GM19463 (cell line): ENCODE measurements around the gene CDON.

Experiments used
- ATAC-seq: cut with Tn5 transposase; IDR thresholded peaks from one replicate; pipeline ENCODE4 v1.9.1; 2021; ENCODE audit warnings: mild to moderate bottlenecking, moderate library complexity; ENCODE audit not compliant: unreplicated experiment

Gene CDON

DNA sequence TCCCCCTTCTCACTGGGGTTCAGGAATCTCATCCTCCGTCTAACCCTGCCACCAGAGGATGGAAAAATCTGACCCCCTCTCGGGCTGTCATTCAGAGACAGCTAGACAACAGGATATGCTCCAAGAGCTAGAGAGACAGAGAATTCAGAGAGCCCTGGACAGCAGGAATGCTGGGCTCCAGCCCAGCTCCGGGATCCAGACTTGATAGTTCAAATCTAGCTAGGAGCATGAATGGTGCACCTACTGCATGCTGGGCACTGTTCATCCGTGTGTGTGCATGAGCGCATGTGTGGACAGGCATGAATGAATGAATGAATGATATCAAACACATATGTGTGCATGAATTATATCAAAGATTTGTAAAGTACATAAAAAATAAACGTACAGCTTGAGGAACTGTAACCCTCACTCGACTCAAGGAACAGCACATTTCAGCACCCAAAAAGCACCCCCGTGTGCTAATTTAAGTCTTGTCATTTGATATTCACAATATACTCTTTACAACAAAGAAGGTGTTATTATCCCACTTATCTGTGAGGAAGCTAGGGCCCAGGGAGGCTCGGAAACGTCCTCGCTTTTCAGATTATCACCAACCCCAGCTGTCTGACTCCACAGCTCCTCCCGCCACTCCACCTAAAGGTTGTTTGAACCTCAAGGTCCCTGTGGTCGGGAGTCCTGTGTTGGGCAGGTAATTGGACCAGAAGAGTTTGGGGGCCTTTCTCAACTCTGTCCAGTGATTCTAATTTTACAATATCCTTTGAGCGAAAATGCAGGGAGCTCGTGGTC, 117.5 kb downstream of the CDON start:
- no peak for ATAC-seq

DNA sequence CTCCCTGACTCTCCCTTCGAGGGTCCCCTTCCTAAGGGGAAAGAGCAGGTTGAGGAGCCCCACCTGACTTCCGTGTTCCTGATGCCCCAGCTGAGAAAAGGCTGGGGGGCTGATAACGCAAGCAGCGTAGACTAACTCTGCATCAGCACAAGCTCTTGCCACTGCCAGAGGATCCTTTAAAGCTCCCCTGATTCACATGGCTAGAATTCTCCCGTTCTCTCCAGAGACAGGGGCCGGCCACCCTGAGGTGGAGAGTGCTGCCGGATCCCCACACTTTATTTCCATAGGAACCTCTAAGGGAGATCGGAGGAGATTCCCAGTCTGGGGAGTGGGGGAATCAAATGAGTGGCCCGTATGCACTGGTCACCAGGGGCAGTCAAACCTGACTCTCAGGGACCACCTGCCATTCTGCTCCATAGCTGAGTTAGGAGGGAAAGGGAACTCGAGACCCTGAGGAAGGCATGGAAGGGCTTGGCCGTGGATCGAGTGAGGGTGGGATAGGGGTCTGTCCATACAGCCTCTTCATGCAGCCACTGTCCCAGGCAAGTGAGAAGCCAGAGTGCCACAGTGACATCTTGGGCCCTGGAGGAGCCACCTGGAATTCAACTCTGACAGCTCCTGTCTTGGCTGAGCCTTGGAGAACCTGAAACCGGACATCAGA, 118.2 kb downstream of the CDON start:
- no peak for ATAC-seq

DNA sequence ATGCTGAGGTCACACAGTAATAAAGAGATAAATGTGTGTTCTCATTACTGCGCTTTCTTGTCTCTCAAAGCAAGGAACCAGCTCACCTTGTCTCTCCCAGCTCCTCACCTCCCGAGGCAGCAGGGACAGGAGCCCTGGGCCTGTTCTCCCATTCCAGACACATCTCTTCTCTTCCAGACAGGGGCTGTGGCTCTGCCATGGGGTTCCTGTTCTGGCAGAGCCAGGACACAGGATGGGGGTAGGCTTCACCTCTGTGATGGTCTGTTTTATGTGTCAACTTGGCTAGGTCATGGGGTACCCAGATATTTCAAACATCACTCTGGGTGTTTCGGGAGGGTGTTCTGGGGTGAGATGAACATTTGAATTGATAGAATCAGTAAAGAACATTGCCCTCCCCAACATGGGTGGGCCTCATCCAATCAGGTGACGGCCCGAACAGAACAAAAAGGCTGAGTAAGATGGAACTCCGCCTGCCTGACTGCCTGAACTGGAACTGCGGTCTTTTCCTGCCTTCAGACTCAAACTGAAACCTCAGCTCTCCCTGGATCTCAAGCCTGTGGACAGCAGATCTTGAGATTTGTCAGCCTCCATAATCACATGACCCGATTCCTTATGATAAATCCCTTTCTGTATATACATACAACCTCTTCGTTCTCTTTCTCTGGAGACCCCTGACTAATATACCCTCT, 118.9 kb downstream of the CDON start:
- ATAC-seq, result no peak

DNA sequence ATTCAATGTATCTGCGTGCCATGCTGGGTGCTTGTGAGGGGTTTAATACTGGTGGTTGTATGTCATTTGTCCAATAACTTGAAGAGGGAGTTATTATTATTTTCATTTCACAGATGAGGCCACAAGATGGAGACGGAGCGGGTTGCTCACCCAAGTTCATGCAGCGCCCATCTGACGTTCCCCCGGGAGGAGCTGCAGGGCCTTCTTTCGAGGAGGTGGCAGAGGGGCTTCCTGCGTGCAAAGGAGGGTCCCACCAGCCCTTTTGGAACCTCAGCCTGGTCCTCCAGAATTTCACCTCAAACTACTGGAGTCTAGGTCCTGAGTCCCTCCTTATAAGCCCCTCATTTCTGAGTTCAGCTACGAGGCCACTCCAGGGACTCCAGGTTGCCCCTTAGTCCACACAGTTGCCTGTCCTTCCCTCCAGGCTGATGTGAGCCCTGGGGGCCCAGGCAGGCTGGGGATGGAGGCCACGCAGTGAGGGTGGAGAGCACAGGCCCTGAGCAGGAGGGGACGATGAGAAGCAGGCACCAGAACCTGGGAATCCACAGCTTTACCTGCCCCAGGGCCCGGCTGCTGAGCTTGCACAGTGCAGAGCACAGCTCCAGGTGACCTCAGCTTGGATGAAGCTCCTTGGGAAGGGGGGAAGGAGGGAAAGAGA, 119.8 kb downstream of the CDON start:
- no peak for ATAC-seq

DNA sequence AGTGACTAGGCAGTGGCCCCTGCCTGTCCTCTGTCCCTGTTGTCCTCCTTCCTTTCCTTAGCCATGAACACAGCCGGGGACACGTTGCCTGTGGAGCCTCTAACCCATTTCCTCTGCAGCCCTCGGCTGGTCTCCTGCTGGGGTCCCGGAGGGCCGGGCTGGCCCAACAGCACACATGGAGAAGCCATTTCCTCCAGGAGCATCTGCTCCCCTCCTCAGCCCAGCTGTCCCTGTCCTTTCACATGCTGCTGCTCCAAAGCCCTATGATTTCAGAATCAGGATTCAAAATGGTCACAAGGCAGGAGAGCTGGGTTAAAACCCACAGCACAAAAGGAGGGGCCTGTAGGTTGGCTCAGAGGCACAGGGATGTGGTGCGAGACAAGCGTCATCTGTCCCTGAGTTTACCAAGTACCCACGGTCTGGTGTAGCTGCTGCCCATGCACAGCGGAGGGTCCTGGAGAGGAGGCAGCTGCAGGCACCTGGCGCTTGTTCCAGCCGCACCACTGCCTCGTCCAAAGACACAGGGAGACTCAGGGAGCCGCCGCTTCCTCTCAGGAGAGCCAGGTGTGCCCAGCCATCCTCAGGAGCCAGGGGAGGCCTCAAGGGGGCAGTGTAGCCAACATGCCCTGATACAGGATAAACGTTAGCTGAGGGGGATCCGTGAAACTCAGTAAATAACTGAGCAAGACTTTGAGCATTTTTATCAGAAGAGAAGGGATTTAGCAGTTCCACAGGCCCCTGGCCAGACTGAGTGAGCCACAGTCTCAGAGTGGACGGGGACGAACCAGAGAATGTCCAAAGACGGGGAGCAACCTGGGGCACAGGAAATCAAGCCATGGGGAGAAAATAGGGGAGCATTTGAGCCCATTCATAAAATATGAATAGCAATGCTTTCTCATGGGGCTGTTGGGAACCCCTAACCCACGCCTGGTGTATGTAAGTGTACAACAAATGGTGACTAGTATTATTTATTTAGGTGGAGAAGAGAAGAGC, 120.8 kb downstream of the CDON start:
- no peak for ATAC-seq

DNA sequence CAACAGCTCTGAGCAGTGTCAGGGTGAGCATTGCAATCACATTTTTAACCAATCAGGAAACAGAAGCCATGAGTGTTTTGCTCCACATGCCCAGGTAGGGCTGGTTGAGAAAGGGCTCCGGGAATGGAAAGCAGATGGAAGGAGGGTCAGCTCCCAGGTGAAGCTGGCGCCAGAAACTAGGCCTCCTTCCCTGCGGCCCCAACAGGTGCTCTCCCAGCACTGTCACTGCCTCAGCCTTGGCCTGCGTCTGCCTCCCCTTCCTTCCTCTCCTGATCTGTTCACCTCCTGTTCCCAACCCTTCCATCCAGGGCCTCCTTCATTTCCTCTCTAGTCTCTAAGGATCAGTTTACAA, 121.4 kb downstream of the CDON start:
- no peak for ATAC-seq

DNA sequence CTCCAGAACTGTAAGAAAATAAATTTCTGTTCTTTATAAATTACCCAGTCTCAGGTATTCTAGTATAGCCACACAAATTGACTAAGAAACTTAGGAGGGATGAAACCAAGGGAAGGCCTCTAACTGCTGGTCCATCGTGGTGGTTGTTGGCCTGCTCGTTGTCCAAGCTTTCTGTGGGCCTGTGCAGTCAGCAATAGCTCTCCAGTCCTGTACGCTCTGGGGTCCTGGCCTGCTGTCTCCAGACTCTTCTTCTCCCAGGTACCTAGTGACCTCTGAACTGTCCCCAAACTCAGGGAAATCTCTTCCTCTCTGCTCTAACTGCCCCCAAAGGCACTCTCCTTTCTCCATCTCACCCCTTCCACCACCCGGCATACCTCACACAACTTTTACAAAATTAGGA, 122.5 kb downstream of the CDON start:
- no peak for ATAC-seq

DNA sequence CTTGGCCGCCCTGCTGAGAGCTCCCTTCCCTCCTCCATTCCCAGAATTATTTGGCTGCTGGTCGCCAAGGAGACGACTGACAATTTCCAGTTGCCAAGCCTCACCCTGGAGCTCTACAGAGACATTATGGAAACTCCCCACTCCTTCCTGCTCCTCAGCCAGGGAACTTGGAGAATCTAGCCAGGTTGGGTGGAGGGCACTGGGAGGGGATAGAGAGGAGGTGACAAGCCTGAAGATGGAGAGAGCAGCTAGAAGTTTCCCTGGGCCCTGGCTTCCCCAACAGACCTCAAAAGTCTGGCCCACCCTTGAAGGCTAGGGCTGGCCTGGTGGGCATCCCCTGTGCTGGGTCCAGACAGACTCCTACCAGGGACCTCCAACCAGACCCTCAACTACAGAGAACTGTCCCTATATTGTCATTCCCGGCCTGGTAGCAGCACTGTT, 123.6 kb downstream of the CDON start:
- no peak for ATAC-seq

DNA sequence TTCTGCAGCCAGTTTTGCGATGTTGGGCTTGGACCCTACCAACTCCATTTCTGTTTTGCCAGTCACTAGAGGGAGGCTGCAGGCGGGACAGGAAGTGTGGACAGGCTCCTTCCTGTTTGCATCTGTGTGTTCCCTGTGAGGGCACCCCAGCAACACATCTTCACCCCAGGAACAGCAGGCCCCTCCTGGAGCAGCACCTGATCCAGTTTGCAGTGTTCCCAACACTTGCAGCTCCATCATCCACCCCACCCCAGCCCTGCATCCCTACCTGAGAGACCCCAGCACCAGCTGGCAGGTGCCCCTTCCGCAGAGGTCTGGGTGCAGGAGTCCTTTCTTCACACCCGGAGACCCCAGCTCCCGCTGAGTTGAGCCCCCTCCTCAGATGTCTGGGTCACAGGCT, 124.2 kb downstream of the CDON start:
- no peak for ATAC-seq

DNA sequence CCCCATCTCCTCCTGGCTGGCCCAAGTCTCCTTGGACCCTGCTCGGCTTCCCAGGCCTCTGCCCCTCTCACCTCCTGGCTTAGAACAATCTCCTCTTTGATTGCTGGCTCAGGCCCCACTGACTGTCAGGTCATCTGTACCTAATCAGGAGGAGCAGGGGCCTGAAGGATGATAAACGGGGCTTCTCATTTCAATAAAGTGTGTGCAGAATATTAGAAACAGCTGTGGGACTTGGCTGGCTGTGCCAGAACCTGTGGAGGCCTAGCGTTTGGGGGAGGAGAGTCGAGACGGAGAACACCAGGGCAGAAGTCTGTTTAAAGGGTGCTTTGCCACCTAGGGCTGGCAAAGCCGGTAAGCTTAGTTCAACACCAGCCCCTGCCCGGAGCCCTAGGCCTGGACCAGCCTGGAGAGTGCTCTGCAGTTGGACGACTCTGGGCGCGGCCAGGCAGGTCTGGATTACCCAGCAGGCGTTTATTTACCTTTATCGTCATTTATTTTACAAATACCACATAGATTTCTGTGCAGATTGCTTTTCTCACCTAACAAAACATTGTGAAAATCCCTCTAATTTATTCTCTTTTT, 127.0 kb downstream of the CDON start:
- no peak for ATAC-seq

DNA sequence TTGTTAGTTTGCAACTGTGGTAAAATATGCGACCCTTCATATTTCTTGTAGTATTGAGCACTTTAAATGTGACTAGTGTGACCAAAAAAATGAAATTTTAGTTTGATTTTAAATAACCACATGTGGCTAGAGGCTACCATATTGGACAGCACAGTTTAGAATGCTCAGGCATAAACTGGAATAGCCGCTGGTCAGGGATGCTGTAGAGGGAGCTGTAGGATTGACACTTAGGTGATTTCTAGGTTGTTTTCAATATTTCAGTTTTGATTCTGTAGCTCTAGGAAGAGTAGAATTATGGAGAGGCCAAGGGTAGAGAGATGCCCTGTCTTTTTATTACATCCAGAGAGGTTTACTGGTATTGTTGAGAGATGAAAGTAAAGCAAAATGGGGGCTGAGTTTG, 127.6 kb downstream of the CDON start:
- ATAC-seq, result no peak

DNA sequence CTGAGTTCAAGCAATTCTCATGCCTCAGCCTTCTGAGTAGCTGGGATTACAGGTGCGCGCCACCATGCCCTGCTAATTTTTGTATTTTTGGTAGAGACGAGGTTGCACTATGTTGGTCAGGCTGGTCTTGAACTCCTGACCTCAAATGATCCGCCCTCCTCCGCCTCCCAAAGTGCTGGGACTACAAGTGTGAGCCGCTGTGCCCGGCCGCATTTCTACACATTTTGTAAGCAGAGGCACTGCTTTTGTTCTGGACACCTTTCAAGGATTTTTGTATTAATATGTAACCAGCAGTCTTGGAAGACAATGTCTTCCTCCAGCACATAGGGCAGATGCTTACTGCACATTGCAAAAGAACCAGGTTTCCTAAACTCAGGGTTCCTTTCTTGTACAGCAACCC, 128.2 kb downstream of the CDON start:
- no peak for ATAC-seq

DNA sequence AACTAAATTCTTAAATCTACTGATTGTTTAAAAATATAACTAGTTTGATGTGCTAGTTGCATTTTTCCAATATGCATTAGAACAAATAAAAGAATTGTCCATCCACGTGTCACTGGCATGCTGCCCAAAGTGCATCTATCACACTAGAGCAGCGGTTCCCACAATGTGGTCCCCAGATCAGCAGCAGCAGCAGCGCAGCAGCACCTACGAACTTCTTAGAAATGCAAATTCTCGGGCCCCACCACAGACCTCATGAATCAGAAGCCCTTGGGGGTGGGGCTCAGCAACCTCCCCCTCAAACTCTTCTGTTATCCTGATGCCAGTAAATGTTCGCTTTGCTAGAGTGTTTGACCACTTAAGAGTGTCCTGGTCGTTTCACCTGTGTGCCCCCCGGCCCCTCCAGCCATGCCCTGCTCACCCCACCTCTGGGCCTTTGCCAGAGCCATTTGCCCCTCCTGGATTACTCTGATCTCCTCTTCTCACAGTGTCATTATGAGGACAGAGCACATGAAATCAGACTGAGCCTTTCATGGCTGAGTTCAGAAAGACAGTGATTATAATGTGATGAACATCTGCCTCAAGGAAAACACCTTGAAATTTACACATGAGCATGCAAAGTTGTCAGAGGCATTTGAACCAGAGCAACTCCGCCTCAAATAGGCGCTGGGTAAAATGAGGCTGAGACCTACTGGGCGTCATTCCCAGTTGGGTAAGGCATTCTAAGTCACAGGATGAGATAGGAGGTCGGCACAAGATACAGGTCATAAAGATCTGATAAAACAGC, 129.4 kb downstream of the CDON start:
- ATAC-seq, result no peak

DNA sequence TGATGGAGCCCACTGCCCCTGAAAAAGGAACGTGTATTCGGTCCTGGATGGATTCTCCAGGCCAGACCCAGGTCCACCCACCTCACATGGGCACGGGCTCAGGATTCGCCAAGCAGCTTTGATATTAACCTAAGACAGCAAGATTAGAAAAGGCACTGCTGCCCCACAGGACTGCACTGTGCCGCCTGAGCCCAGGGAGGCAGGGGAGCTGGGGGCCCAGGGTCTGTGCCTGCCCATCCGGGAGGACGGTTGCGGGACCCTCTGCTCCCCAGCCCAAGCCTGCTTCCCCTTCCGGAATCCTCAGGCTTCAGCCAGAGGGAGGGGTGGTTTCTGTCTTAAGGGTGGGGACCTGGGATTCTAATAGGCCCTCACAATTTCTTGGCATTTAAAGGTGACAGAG, 130.4 kb downstream of the CDON start:
- ATAC-seq, result no peak

DNA sequence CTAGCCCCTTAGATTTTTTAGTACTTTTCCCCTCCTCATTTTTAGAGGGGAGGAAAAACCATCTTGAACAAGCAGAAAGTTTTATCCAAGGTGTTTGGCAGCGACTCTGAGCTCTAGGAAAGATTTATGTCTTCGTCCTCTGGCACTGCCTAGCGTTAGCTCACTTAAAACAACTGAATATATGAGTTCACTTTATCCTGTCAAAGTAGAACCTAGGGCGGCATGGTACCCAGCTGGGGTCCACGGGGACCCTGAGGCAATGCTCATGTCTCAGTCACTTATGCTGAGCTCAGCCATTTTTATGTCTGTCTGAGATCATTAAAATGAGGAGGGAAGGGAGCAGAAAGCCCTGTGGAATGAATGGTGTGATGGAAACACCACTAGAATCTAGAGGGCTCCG, 131.0 kb downstream of the CDON start:
- ATAC-seq, result no peak

DNA sequence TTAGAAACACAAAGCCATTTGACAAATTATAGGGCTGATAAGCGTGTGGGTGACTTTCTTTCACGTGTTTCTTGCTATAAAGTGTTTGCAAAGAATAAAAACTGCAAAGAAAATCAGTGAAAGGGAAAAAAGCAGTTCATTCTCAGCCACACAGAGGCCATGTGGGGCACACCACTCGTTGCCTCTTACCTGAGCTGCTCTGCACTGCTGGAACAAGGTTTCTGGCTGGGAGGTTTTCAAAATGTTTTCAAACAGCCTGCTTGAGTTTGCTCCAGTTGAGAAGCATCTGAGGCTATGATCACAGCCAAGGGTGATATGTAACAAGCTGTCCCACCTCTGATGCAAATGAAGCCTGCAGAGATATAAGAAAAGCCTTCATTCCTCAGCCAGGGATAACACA, 131.6 kb downstream of the CDON start:
- ATAC-seq, result no peak

DNA sequence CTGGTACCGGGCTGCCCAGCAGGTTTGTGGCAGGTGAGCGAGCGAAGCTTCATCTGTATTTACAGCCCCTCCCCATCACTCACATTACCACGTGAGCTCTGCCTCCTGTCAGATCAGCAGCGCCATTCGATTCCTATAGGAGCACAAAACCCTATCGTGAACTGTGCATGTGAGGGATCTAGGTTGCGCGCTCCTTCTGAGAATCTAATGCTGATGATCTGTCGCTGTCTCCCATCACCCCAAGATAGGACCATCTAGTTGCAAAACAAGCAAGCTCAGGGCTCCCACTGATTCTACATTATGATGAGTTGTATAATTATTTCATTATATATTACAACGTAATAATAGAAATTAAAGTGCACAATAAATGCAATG, 132.6 kb downstream of the CDON start:
- no peak for ATAC-seq

DNA sequence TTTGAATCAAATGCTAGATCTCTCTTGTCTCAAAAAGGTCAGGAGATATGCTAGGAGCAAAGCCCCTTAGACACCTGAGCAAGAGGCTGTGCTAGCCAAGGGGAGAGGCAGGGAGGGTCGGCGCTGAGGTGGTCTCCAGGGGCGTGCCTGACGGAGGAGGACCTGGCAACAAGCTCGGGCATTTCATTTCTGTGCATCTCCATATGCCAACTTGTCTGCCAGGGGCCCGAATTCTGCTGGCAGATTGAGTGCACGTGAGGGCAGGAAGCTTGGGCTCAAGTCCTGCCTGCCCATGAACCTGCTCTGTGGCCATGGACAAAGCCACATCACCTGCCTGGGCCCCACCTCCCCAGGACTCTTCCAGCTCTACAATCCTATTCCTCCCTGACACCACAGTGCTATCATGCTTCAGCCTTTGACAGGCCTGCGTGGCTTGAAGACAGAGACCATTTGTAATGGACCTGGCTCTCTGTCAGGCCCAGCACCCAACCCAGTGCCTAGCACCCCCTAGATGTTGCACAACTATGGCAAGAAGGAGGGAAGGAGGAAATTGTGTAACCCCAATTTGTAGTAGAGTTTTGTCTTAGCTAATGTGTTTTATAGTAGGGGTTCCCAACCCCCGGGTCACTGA, 133.1 kb downstream of the CDON start:
- no peak for ATAC-seq

DNA sequence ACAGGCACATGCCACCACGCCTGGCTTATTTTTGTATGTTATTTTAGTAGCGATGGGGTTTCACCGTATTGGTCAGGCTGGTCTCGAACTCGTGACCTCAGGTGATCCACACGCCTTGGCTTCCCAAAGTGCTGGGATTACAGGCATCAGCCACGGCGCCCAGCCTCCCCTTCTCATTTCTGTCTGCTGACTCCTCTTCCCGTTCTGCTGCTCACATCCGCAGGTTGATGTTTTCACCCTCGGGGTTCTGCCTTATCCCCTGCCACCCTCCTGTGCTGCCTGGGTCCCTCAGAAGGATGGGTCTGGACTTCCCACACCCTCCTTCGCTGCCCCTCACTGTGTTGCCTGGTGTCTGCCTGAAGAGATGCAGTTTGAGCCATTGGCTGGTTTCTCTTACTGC, 136.0 kb downstream of the CDON start:
- ATAC-seq, result no peak
